ENCODE results near the gene R3HDM1. TPM values are rescaled to one million over a fixed set of nuclear protein-coding genes. Genes with fewer than 3 reads are reported as not detected.

The R3HDM1 gene
- total and polyA plus RNA-seq, 2 of the 4 experiments (the other 2 are of a cell fraction) = 5.9 to 38.1 TPM

DNA sequence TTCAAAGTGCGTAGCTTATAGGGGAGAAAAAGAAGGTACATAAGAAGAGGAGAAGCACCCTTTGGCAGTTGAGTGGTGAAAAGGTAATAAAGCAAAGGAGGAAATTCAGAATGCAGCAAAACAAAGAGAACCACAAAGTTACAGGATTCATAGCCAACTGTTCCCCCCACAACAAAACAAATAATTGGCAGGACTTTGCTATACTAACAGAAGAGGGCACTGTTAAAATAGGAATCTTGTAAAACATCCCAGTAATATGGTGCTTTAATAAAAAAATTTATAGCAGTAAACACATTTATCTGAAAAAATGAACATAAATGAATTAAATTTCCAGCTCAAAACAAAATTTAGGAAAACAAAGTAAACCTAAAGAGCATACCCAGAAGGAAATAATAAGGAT, 42.3 kb downstream of the R3HDM1 start:
- H4K8ac ChIP-seq (ENCODE audit: low read depth in 2 of 2, low read length in 2 of 2) = no peak overlapping the region
- H2BK120ac ChIP-seq (ENCODE audit: low read depth, low read length) = no peak overlapping the region
- H4K91ac ChIP-seq (ENCODE audit: insufficient read depth, low read depth, low read length) = no peak overlapping the region
- POLR2A ChIA-PET (ENCODE audit: unreplicated experiment) = no interaction called here
- DNase-seq (no peak), ATAC-seq (ENCODE audit: low read depth) (no peak)
- no peak overlapping the region for H2AK5ac ChIP-seq (ENCODE audit: low read depth, low read length)
- H2BK20ac ChIP-seq (ENCODE audit: low read depth, low read length) = no peak overlapping the region
- TF ChIP-seq MAFK (IDR thresholded peaks at IDR 0.05; ENCODE audit: low read depth, low read length) = no peak
- no peak for TF ChIP-seq RFX5 (IDR thresholded peaks at IDR 0.05; ENCODE audit: low read depth, low read length)
- TF ChIP-seq RAD21 (IDR thresholded peaks at IDR 0.05; ENCODE audit: low read length) = no peak
- no peak for TF ChIP-seq MAZ (IDR thresholded peaks at IDR 0.05; ENCODE audit: borderline replicate concordance, low read depth, low read length)
- TF ChIP-seq CEBPB (IDR thresholded peaks at IDR 0.05; ENCODE audit: low read depth, low read length) = no peak
- no peak for TF ChIP-seq FOS (IDR thresholded peaks at IDR 0.05; ENCODE audit: low read depth, low read length)
- TF ChIP-seq MXI1 (IDR thresholded peaks at IDR 0.05; ENCODE audit: borderline replicate concordance, low read depth, low read length) = no peak
- TF ChIP-seq CHD1 (IDR thresholded peaks at IDR 0.05; ENCODE audit: low read depth, low read length) = no peak
- TF ChIP-seq SMC3 (IDR thresholded peaks at IDR 0.05; ENCODE audit: low read depth, low read length) = no peak
- TF ChIP-seq, protein P1, sequence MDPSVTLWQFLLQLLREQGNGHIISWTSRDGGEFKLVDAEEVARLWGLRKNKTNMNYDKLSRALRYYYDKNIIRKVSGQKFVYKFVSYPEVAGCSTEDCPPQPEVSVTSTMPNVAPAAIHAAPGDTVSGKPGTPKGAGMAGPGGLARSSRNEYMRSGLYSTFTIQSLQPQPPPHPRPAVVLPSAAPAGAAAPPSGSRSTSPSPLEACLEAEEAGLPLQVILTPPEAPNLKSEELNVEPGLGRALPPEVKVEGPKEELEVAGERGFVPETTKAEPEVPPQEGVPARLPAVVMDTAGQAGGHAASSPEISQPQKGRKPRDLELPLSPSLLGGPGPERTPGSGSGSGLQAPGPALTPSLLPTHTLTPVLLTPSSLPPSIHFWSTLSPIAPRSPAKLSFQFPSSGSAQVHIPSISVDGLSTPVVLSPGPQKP (IDR thresholded peaks at IDR 0.05; ENCODE audit: borderline replicate concordance, low read depth, low read length) = no peak
- no peak for TF ChIP-seq RCOR1 (IDR thresholded peaks at IDR 0.05; ENCODE audit: insufficient replicate concordance, low read length)
- TF ChIP-seq, protein P2, sequence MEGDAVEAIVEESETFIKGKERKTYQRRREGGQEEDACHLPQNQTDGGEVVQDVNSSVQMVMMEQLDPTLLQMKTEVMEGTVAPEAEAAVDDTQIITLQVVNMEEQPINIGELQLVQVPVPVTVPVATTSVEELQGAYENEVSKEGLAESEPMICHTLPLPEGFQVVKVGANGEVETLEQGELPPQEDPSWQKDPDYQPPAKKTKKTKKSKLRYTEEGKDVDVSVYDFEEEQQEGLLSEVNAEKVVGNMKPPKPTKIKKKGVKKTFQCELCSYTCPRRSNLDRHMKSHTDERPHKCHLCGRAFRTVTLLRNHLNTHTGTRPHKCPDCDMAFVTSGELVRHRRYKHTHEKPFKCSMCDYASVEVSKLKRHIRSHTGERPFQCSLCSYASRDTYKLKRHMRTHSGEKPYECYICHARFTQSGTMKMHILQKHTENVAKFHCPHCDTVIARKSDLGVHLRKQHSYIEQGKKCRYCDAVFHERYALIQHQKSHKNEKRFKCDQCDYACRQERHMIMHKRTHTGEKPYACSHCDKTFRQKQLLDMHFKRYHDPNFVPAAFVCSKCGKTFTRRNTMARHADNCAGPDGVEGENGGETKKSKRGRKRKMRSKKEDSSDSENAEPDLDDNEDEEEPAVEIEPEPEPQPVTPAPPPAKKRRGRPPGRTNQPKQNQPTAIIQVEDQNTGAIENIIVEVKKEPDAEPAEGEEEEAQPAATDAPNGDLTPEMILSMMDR (conservative IDR thresholded peaks at IDR 0.05; ENCODE audit: low read depth, low read length) = no peak
- TF ChIP-seq, protein P3, sequence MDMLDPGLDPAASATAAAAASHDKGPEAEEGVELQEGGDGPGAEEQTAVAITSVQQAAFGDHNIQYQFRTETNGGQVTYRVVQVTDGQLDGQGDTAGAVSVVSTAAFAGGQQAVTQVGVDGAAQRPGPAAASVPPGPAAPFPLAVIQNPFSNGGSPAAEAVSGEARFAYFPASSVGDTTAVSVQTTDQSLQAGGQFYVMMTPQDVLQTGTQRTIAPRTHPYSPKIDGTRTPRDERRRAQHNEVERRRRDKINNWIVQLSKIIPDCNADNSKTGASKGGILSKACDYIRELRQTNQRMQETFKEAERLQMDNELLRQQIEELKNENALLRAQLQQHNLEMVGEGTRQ (IDR thresholded peaks at IDR 0.05; ENCODE audit: low read depth, low read length) = no peak
- TF ChIP-seq POLR2A (IDR thresholded peaks at IDR 0.05; ENCODE audit: low read depth, low read length) = no peak
- no peak for TF ChIP-seq BHLHE40 (IDR thresholded peaks at IDR 0.05; ENCODE audit: low read depth, low read length)
- no peak for TF ChIP-seq NFE2L2 (IDR thresholded peaks at IDR 0.05; ENCODE audit: low read depth, low read length)
- peaks cover 3 to 5% of the 10 kb centered on the region in 2 experiments; a peak in 2 of 4 replicates for H3K79me1 ChIP-seq (ENCODE audit: low read depth in 1 of 2, low read length in 2 of 2)
- no peaks in the 10 kb centered on the region for H3K9me1 ChIP-seq (ENCODE audit: insufficient read depth, low read length)
- BruUV-seq (replicated peaks) = no TSS peak
- H2BK15ac ChIP-seq (ENCODE audit: low read depth, low read length) = no peak overlapping the region
- H3K18ac ChIP-seq (ENCODE audit: low read depth, low read length) = no peak overlapping the region
- no peak overlapping the region for H2BK5ac ChIP-seq (ENCODE audit: low read depth, low read length, poor library complexity, severe bottlenecking)
- H3K36me3 ChIP-seq (ENCODE audit: control insufficient read depth, insufficient read depth, low read length) = peaks cover 4% of the 10 kb centered on the region
- dilution Hi-C loops (cut with HindIII; ENCODE audit: low sequenced_read_pairs, unreplicated experiment) (no loop called here), intact Hi-C loops (cut with micrococcal nuclease) (loop anchor here (10.0 kb wide), 1 partner anchor 131 kb away; no protein-coding TSS in a partner anchor), in situ Hi-C loops (cut with MboI; ENCODE audit: low sequenced_read_pairs) (no loop called here)
- no peak overlapping the region for H3K23ac ChIP-seq (ENCODE audit: low read depth, low read length)
- H3K4ac ChIP-seq (ENCODE audit: low read depth, low read length) = no peak overlapping the region
- H3K9ac ChIP-seq (ENCODE audit: low read depth, low read length) = no peak overlapping the region
- CTCF ChIA-PET = interaction anchor here (0.6 to 2.3 kb wide), 3 partner anchors 12 to 570 kb away, joined by 3 to 7 read pairs (median 3); no protein-coding TSS in a partner anchor
- H2AFZ ChIP-seq (replicated peaks; ENCODE audit: low read length, poor library complexity) = no peak overlapping the region
- H3K56ac ChIP-seq (ENCODE audit: extremely low read depth, insufficient read depth, low read length) = no peak overlapping the region
- no peak overlapping the region for H4K5ac ChIP-seq (ENCODE audit: low read depth, low read length)
- no peaks in the 10 kb centered on the region for H3K27me3 ChIP-seq (ENCODE audit: control insufficient read depth, insufficient read depth, low read length)
- H3K9me3 ChIP-seq (ENCODE audit: control insufficient read depth, insufficient read depth, low read length) = no peaks in the 10 kb centered on the region
- no peak overlapping the region for H3K4me3 ChIP-seq (ENCODE audit: insufficient read depth, low read depth, low read length)
- H4K20me1 ChIP-seq (ENCODE audit: insufficient read depth, low read length) = no peaks in the 10 kb centered on the region
- H3K14ac ChIP-seq (replicated peaks; ENCODE audit: low read depth, low read length) = no peak overlapping the region
- H3K27ac ChIP-seq (ENCODE audit: insufficient read depth, low read length) = no peak overlapping the region
- WGBS, 2 experiments (ENCODE audit: extremely low coverage in 2 of 2, insufficient read length in 1 of 2) = no CpG with 5 or more reads among the region's 1 CpG
- no peaks in the 10 kb centered on the region for H3K4me1 ChIP-seq (ENCODE audit: control insufficient read depth, insufficient read depth, low read length)
- no peak overlapping the region for H3K4me2 ChIP-seq (ENCODE audit: low read depth, low read length)
- H2AK9ac ChIP-seq (replicated peaks; ENCODE audit: low read depth, low read length, poor library complexity) = no peak overlapping the region
